Astrocyte (in vitro differentiated cells and primary cell): ENCODE measurements around the gene CATSPER4. TPM values are rescaled to one million over a fixed set of nuclear protein-coding genes. Genes with fewer than 3 reads are reported as not detected.

ENCODE experiments used
- DNase-seq: peaks from one replicate; pipeline ENCODE4 v3.0.0-alpha.2; 2010; ENCODE audit warnings: low read depth
- FAIRE-seq: peaks from 2 replicates; lab custom pipeline; 2011; peaks lifted over from hg19 to GRCh38; lab: Jason Lieb, UNC
- H2AFZ ChIP-seq: 2 replicates; pipeline ENCODE4 v1.6.0; 2012; ENCODE audit warnings: low read depth, low read length, inconsistent platforms
- H3K27ac ChIP-seq: 2 replicates; pipeline ENCODE4 v1.5.1; 2011; ENCODE audit warnings: low read depth, low read length, inconsistent platforms
- H3K27me3 ChIP-seq: 2 replicates; pipeline ENCODE4 v1.6.0; 2011; ENCODE audit warnings: low read length, inconsistent platforms; ENCODE audit not compliant: insufficient read depth
- H3K36me3 ChIP-seq: 2 replicates; pipeline ENCODE4 v1.5.1; 2011; ENCODE audit warnings: low read length, inconsistent platforms; ENCODE audit not compliant: insufficient read depth
- H3K4me1 ChIP-seq: 2 replicates; pipeline ENCODE4 v1.5.1; 2011; ENCODE audit warnings: low read length, inconsistent platforms; ENCODE audit not compliant: insufficient read depth
- H3K4me2 ChIP-seq: 2 replicates; pipeline ENCODE4 v1.6.0; 2012; ENCODE audit warnings: low read length, inconsistent platforms
- H3K4me3 ChIP-seq: 2 replicates; pipeline ENCODE4 v1.5.1; 2011; ENCODE audit warnings: low read depth, mild to moderate bottlenecking, low read length, inconsistent platforms; ENCODE audit not compliant: insufficient read depth
- H3K79me2 ChIP-seq: 2 replicates; pipeline ENCODE4 v1.6.0; 2012; ENCODE audit warnings: mild to moderate bottlenecking, low read length, inconsistent platforms; ENCODE audit not compliant: insufficient read depth
- H3K9ac ChIP-seq: 2 replicates; pipeline ENCODE4 v1.6.0; 2012; ENCODE audit warnings: mild to moderate bottlenecking, low read length, inconsistent platforms
- H3K9me3 ChIP-seq: 2 replicates; pipeline ENCODE4 v1.5.1; 2012; ENCODE audit warnings: low read depth, mild to moderate bottlenecking, low read length, inconsistent platforms; ENCODE audit not compliant: insufficient read depth
- H4K20me1 ChIP-seq: 2 replicates; pipeline ENCODE4 v1.6.0; 2012; ENCODE audit warnings: low read length, inconsistent platforms; ENCODE audit not compliant: insufficient read depth
- H3K27ac Mint-ChIP-seq: one replicate; pipeline ENCODE4 v1.8.0; 2021; ENCODE audit warnings: mild to moderate bottlenecking, mixed read lengths; ENCODE audit not compliant: unreplicated experiment
- H3K27me3 Mint-ChIP-seq: one replicate; pipeline ENCODE4 v1.8.0; 2021; ENCODE audit warnings: low read depth, mixed read lengths; ENCODE audit not compliant: unreplicated experiment
- H3K36me3 Mint-ChIP-seq: one replicate; pipeline ENCODE4 v1.8.0; 2021; ENCODE audit warnings: low read depth, mixed read lengths; ENCODE audit not compliant: unreplicated experiment
- H3K4me1 Mint-ChIP-seq: one replicate; pipeline ENCODE4 v1.8.0; 2021; ENCODE audit warnings: low read depth, mixed read lengths; ENCODE audit not compliant: unreplicated experiment
- H3K4me3 Mint-ChIP-seq: one replicate; pipeline ENCODE4 v1.8.0; 2021; ENCODE audit warnings: mild to moderate bottlenecking, moderate library complexity, mixed read lengths; ENCODE audit not compliant: unreplicated experiment
- H3K9me3 Mint-ChIP-seq: one replicate; pipeline ENCODE4 v1.8.0; 2021; ENCODE audit warnings: mild to moderate bottlenecking, mixed read lengths; ENCODE audit not compliant: unreplicated experiment
- CTCF ChIP-seq: IDR thresholded peaks from 2 replicates; pipeline ENCODE4 v1.5.1; 2011; ENCODE audit warnings: low read depth, mild to moderate bottlenecking, inconsistent platforms, low read length, moderate library complexity; ENCODE audit not compliant: insufficient read depth
- EZH2 ChIP-seq: IDR thresholded peaks from 2 replicates; pipeline ENCODE4 v1.6.1; 2012; ENCODE audit warnings: mild to moderate bottlenecking, low read length, inconsistent platforms; ENCODE audit not compliant: insufficient read depth
- total RNA-seq: library from RNA; stranded (reverse); gene quantifications from 2 replicates; pipeline ENCODE4 v1.2.1, GENCODE V29; 2021

Gene CATSPER4
- total RNA-seq, 1 donor from 2014 or later, result not detected

GRCh38 chr1:26189331-26189730, 1.1 kb upstream of the CATSPER4 start:
- no peak overlapping the region for H2AFZ ChIP-seq
- Mint-ChIP-seq H3K4me3 (no peak overlapping the region), H3K27me3 (peaks cover 20% of the 10 kb centered on the region), H3K9me3 (peaks cover 5% of the 10 kb centered on the region), H3K27ac (no peak overlapping the region), H3K4me1 (no peaks in the 10 kb centered on the region), H3K36me3 (peaks cover 5% of the 10 kb centered on the region)
- H3K4me3 ChIP-seq, result no peak overlapping the region
- H3K9ac ChIP-seq, result no peak overlapping the region
- no peaks in the 10 kb centered on the region for H3K36me3 ChIP-seq
- no peaks in the 10 kb centered on the region for H3K4me1 ChIP-seq
- H3K9me3 ChIP-seq, result no peaks in the 10 kb centered on the region
- H3K27ac ChIP-seq, result no peak overlapping the region
- TF ChIP-seq EZH2 (no peak), CTCF (no peak)
- DNase-seq (no peak), FAIRE-seq (no peak)
- no peaks in the 10 kb centered on the region for H3K79me2 ChIP-seq
- H3K27me3 ChIP-seq, result peaks cover 8% of the 10 kb centered on the region
- no peaks in the 10 kb centered on the region for H4K20me1 ChIP-seq
- H3K4me2 ChIP-seq, result no peak overlapping the region

- FAIRE-seq (no peak), DNase-seq (no peak)
- Mint-ChIP-seq H3K4me1 (no peaks in the 10 kb centered on the region), H3K27ac (no peak overlapping the region), H3K36me3 (peaks cover 5% of the 10 kb centered on the region), H3K4me3 (no peak overlapping the region), H3K9me3 (peaks cover 5% of the 10 kb centered on the region), H3K27me3 (peaks cover 23% of the 10 kb centered on the region)
- Histone ChIP-seq H3K79me2 (no peaks in the 10 kb centered on the region), H3K36me3 (no peaks in the 10 kb centered on the region), H3K9me3 (no peaks in the 10 kb centered on the region), H4K20me1 (no peaks in the 10 kb centered on the region), H3K9ac (no peak overlapping the region), H3K27me3 (peaks cover 10% of the 10 kb centered on the region), H3K4me2 (no peak overlapping the region), H3K27ac (no peak overlapping the region), H3K4me1 (no peaks in the 10 kb centered on the region), H2AFZ (no peak overlapping the region), H3K4me3 (no peak overlapping the region)
- no peak for TF ChIP-seq EZH2
- TF ChIP-seq CTCF, result no peak
These were observed 589 bp upstream of the CATSPER4 start for GRCh38 chr1:26189751-26190275.

GRCh38 chr1:26191739-26192138, 1.3 kb downstream of the CATSPER4 start:
- H3K27me3 ChIP-seq, result peaks cover 10% of the 10 kb centered on the region
- Mint-ChIP-seq H3K4me3 (no peak overlapping the region), H3K4me1 (no peaks in the 10 kb centered on the region), H3K9me3 (peaks cover 5% of the 10 kb centered on the region), H3K27ac (no peak overlapping the region), H3K27me3 (peaks cover 26% of the 10 kb centered on the region), H3K36me3 (peaks cover 2% of the 10 kb centered on the region)
- H3K27ac ChIP-seq, result no peak overlapping the region
- H3K4me3 ChIP-seq, result no peak overlapping the region
- TF ChIP-seq CTCF (no peak), EZH2 (no peak)
- H3K9me3 ChIP-seq, result no peaks in the 10 kb centered on the region
- H3K4me2 ChIP-seq, result no peak overlapping the region
- H2AFZ ChIP-seq, result no peak overlapping the region
- no peaks in the 10 kb centered on the region for H3K36me3 ChIP-seq
- FAIRE-seq (no peak), DNase-seq (no peak)
- H3K4me1 ChIP-seq, result no peaks in the 10 kb centered on the region
- no peaks in the 10 kb centered on the region for H3K79me2 ChIP-seq
- H3K9ac ChIP-seq, result no peak overlapping the region
- no peaks in the 10 kb centered on the region for H4K20me1 ChIP-seq
